ENCODE measurements around the gene ADGRF5.
"Not testable (repeated sequence)": the region's sequence is repeated elsewhere in the genome, so short reads cannot be mapped to it uniquely, and the experiment has no call there.

The ADGRF5 gene

GRCh38 chr6:46842252-46842846 is 79.4 kb downstream of the ADGRF5 start:
- H3K27me3 Mint-ChIP-seq: peaks cover 24% of the 10 kb centered on the region
- DNase-seq; H3K4me1 Mint-ChIP-seq (ENCODE audit: low read depth); H3K4me3 Mint-ChIP-seq; H3K27ac Mint-ChIP-seq; H3K36me3 Mint-ChIP-seq (ENCODE audit: low read depth): not testable (repeated sequence)
- peaks cover 18% of the 10 kb centered on the region for H3K9me3 Mint-ChIP-seq

GRCh38 chr6:46838033-46838432 is 83.7 kb downstream of the ADGRF5 start:
- Mint-ChIP-seq H3K36me3 (ENCODE audit: low read depth) (no peaks in the 10 kb centered on the region), H3K4me1 (ENCODE audit: low read depth) (no peaks in the 10 kb centered on the region), H3K27me3 (peaks cover 11% of the 10 kb centered on the region), H3K4me3 (no peak overlapping the region), H3K9me3 (peaks cover 17% of the 10 kb centered on the region), H3K27ac (no peak overlapping the region)
- DNase-seq: no peak

- H3K27me3 Mint-ChIP-seq: peaks cover 22% of the 10 kb centered on the region
- not testable (repeated sequence) for H3K4me1 Mint-ChIP-seq (ENCODE audit: low read depth); H3K4me3 Mint-ChIP-seq; DNase-seq; H3K36me3 Mint-ChIP-seq (ENCODE audit: low read depth); H3K9me3 Mint-ChIP-seq; H3K27ac Mint-ChIP-seq
Observed at GRCh38 chr6:46834991-46835390, 86.7 kb downstream of the ADGRF5 start.

DNA sequence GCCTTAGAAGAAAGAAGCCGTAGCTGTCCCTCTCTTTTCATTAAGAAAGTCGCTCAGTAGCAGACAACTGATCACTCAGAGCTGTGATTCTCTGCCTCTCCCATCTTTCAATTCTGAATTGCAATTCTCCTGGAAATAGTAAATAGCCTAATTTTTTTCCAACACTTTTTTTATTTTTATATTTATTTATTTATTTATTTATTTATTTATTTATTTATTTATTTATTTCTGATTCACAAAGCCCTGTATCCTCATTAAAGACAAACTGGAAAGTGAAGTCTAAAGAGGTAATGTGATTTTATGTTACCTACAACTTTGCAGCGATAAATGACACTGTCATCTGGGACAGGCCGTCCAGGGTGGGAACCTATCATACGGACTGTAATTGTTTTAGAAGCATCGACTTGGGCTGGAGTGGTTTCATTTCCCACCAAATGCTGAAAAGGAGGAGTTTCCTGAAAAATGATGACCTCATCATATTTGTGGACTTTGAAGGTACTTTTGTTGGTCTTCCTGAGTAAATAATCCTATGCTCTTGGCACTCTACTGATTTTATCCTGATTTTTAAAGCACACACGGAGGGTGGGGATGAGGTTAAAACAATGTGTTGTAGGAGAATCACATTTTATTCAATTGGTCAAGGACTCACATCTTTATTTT is 87.4 kb downstream of the ADGRF5 start:
- DNase-seq; H3K27ac Mint-ChIP-seq; H3K36me3 Mint-ChIP-seq (ENCODE audit: low read depth); H3K4me3 Mint-ChIP-seq; H3K4me1 Mint-ChIP-seq (ENCODE audit: low read depth); H3K9me3 Mint-ChIP-seq: not testable (repeated sequence)
- H3K27me3 Mint-ChIP-seq: peaks cover 26% of the 10 kb centered on the region

DNA sequence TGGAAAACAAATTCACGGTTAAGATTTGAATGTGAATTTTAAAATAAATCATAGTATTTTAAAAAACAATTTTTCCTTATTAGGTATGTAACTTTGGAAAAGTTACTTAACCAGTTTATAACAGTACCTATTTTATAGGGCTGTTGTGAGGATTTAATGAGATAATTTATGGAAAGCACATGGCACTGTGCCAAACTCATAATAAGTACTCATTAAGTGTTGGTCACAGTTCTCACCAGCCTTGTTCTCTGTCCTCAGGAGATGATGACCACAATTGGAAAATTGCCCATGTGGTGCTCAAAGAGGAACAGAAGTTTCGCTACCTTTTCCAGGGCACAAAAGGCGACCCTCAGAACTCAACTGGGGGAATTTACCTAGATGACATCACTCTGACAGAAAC is 88.9 kb downstream of the ADGRF5 start:
- H3K27ac Mint-ChIP-seq: no peak overlapping the region
- no peaks in the 10 kb centered on the region for H3K36me3 Mint-ChIP-seq (ENCODE audit: low read depth)
- H3K27me3 Mint-ChIP-seq: peaks cover 23% of the 10 kb centered on the region
- H3K4me1 Mint-ChIP-seq (ENCODE audit: low read depth): no peaks in the 10 kb centered on the region
- DNase-seq: no peak
- no peaks in the 10 kb centered on the region for H3K9me3 Mint-ChIP-seq
- no peak overlapping the region for H3K4me3 Mint-ChIP-seq

DNA sequence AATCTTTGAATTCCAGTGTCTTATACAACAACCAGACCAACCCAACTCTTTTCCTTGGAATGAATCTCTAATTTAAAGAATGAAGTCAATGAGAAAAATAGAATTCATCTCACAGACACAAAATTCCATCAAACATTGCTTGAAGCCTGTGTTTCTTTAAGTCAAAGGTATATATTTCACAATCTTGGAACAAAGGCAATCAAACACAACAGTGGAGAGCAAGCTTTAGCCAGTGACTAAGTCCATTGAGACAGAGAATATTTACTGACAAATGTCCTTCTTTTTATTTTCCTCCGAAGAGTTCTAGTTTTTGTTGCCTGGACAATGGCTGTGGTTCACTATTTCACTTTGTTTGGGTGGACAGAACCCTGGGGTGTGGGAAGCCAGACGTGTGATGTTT is 92.8 kb downstream of the ADGRF5 start:
- Mint-ChIP-seq H3K36me3 (ENCODE audit: low read depth) (no peaks in the 10 kb centered on the region), H3K9me3 (no peaks in the 10 kb centered on the region), H3K27me3 (peaks cover 27% of the 10 kb centered on the region), H3K27ac (no peak overlapping the region), H3K4me1 (ENCODE audit: low read depth) (no peaks in the 10 kb centered on the region), H3K4me3 (no peak overlapping the region)
- DNase-seq: no peak

DNA sequence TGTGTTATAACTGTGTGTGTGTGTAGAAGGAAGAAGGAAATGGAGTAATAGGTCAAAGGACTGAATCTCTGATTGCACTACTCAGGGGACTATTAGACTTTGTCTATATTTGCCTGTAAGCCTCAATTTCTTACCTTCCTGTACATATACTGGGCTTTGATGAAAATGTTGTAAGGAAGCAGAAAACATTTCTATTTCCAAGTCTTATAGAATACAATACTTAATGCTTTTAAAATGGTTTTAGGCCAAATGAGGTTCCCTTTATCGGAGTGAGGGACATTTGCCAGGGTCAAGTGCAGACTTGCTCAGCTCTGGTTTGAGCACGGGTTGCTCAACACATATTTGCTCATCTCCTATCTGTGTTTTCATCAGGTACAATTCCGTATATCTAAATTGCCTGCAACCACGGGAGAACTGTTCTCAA is 100.3 kb downstream of the ADGRF5 start:
- no peak for DNase-seq
- no peak overlapping the region for H3K4me3 Mint-ChIP-seq
- no peaks in the 10 kb centered on the region for H3K36me3 Mint-ChIP-seq (ENCODE audit: low read depth)
- H3K27ac Mint-ChIP-seq: no peak overlapping the region
- peaks cover 10% of the 10 kb centered on the region for H3K27me3 Mint-ChIP-seq
- H3K4me1 Mint-ChIP-seq (ENCODE audit: low read depth): no peaks in the 10 kb centered on the region
- H3K9me3 Mint-ChIP-seq: no peaks in the 10 kb centered on the region

DNA sequence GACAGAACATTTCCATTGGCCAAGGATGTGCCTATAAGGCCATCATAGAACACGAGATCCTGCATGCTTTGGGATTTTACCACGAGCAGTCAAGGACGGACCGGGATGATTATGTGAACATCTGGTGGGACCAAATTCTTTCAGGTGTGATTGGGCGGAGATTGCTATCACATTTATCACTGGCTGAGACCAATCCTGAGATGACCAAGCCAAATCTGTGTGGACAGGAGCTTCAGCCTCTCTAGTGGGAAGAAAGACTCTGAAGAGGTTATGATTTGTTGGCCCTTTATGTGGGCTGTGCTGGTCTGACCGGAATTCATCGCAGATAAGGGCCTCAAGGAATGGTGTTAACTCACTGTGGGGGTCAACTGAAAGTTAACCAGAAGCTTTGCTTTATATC is 102.2 kb downstream of the ADGRF5 start:
- Mint-ChIP-seq H3K27me3 (peaks cover 15% of the 10 kb centered on the region), H3K4me1 (ENCODE audit: low read depth) (no peaks in the 10 kb centered on the region), H3K36me3 (ENCODE audit: low read depth) (no peaks in the 10 kb centered on the region), H3K27ac (no peak overlapping the region), H3K4me3 (no peak overlapping the region), H3K9me3 (no peaks in the 10 kb centered on the region)
- DNase-seq: no peak

DNA sequence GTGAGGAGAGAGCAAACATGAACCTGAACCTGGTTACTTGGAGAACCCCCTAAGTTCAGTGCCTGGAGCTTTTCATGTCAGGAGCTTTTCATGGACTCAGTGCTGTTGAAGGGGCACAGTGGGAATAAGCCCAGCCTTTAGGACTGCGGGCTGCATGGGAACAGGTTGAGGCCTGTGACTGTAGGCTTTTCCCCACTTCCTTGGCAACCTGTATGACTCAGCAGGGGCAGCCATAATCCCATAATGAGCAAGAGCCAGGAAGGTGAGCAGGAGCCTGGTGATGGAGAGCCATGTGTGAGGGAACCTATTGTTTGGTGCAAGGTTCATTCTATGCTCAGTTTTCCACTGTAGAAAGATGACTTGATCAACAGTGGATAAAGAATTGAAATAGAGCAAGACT is 105.1 kb downstream of the ADGRF5 start:
- no peaks in the 10 kb centered on the region for H3K36me3 Mint-ChIP-seq (ENCODE audit: low read depth)
- no peak overlapping the region for H3K27ac Mint-ChIP-seq
- no peak overlapping the region for H3K4me3 Mint-ChIP-seq
- no peaks in the 10 kb centered on the region for H3K4me1 Mint-ChIP-seq (ENCODE audit: low read depth)
- peaks cover 39% of the 10 kb centered on the region for H3K27me3 Mint-ChIP-seq
- H3K9me3 Mint-ChIP-seq: no peaks in the 10 kb centered on the region
- DNase-seq: no peak

GRCh38 chr6:46815130-46815529 is 106.6 kb downstream of the ADGRF5 start:
- no peak for DNase-seq
- peaks cover 49% of the 10 kb centered on the region for H3K27me3 Mint-ChIP-seq
- no peak overlapping the region for H3K27ac Mint-ChIP-seq
- no peaks in the 10 kb centered on the region for H3K4me1 Mint-ChIP-seq (ENCODE audit: low read depth)
- no peak overlapping the region for H3K4me3 Mint-ChIP-seq
- H3K36me3 Mint-ChIP-seq (ENCODE audit: low read depth): no peaks in the 10 kb centered on the region
- H3K9me3 Mint-ChIP-seq: no peaks in the 10 kb centered on the region

DNA sequence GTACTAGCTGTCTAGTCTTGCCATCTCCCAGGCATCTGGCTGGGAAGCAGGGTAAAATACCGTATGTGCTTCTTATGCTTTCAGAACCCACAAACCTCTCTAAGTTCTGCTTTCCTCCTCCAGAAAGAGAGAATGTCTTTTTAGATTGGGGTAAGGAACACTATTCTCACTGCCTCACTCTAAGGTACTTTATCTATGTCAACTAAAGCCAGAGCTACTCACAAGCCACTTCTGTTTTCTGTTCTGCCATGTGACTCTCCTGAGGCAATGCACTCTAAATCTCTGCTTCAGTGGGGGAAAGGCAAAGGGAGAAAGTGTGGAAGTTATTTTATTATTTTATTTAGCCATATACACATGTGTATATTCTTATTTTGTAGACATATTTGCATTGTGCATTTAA is 112.9 kb downstream of the ADGRF5 start:
- H3K36me3 Mint-ChIP-seq (ENCODE audit: low read depth): no peaks in the 10 kb centered on the region
- H3K9me3 Mint-ChIP-seq: no peaks in the 10 kb centered on the region
- no peak overlapping the region for H3K4me3 Mint-ChIP-seq
- H3K4me1 Mint-ChIP-seq (ENCODE audit: low read depth): no peaks in the 10 kb centered on the region
- peaks cover 63% of the 10 kb centered on the region for H3K27me3 Mint-ChIP-seq
- no peak overlapping the region for H3K27ac Mint-ChIP-seq
- no peak for DNase-seq

Measured in activated T-cell treated with anti-CD3 and anti-CD28 coated beads, Interleukin-2, amount 50 U/mL, for 24 hours (primary cell).